RCC 7860 (cell line): ENCODE measurements around the gene CDH5.

Source experiments
- DNase-seq: peaks from one replicate; pipeline ENCODE4 v3.0.0-alpha.2; 2015; ENCODE audit warnings: low spot score
- FAIRE-seq: peaks from 2 replicates; lab custom pipeline; 2012; peaks lifted over from hg19 to GRCh38; lab: Jason Lieb, UNC

Gene CDH5

DNA sequence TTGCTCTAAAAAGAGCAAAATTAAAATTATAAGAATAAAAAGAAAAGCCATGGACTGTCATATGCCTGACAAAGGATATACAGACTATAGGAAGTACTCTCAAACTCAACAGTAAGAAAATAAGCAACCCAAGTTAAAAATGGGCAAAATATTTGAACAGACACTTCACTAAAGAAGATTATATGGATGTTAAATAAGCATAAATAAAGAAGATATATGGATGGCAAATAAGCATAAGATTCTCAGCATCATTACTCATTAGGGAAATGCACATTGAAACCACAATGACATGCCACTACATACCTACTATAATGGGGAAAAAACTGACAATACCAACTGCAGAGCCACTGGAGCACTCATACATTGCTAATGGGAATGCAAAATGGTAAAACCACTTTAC, 45.7 kb downstream of the CDH5 start:
- FAIRE-seq, result no peak
- no peak for DNase-seq

DNA sequence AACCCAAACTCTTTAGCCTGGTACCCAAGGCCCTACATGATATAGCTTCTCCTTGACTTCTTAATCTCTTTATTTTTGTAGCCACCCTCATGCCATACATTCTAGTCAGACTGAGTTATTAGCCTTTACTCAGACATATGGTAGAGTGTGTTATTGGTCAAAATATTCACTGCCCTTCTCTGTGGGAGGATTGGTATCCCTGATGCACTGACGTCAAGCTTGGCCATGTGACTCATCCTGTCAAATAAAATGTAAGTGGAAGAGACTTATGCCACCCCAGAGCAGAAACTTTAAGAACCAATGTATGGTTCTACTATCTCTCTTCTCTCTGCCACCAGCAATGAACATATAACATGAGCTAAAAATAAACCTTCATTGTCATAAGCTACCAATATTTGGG, 48.4 kb downstream of the CDH5 start:
- DNase-seq (no peak), FAIRE-seq (no peak)

- no peak for DNase-seq
- no peak for FAIRE-seq
These were observed 49.6 kb downstream of the CDH5 start for GRCh38 chr16:66416136-66416535.

DNA sequence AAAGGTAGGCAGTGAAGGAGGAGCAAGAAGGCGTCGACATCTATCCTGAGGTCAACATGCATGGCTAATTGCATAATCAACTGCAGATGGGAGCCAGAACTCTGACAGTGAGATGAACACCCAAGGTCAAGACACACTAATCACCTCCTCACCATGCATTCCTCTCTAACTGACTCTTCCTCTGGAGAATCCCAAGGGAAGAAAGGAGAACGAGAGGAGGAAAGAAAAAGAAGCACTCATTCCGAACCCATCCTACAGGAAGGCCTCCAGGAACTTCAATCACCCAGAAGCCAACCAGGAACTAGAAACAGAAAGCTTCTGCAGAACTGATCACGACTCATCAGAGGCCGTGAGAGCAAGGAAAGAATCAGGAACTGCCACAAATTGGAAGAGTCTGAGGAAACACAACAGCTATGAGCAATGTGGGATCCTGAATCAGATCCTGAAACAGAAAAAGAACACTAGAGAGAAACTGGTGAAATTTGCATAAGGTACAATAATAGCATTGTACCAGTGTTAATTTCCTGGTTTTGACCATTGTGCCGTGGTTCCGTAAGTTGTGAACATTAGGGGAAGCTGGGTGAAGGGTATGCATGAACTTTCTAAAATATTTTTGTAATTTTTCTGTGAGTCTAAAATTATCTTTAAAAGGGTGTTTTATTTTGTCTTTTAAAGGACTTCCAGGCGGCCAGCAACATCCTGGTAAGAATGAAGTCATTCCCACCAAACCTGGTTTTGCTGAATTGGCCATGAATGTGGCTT, 50.6 kb downstream of the CDH5 start:
- DNase-seq (peak; percentile 10), FAIRE-seq (no peak)

- FAIRE-seq (no peak), DNase-seq (no peak)
These were observed 51.9 kb downstream of the CDH5 start for GRCh38 chr16:66418165-66418962.

DNA sequence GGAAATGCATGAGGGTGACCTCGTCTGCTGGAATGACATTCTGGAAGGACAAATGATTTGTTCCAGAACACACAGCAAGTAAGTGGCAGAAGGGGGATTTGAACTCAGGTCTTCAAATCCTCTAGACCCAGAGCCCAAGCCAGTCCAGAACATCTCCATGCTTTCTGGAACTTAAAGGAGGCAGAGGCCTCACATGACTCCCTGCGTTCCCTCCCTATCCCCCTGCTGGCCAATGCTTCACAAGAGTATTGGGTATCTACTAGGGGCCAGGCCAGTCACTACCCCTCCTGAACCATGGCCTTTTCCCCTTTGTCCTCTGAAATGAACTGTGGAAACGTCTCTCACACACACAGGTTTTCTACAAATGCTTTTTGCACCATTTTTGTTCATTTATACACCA, 53.0 kb downstream of the CDH5 start:
- no peak for FAIRE-seq

GRCh38 chr16:66420396-66420795, 53.9 kb downstream of the CDH5 start:
- FAIRE-seq, result no peak
- DNase-seq, result no peak

More for the DNA sequence above, 53.0 kb downstream of the CDH5 start:
- no peak for DNase-seq

GRCh38 chr16:66421891-66422290, 55.4 kb downstream of the CDH5 start:
- no peak for FAIRE-seq
- no peak for DNase-seq

DNA sequence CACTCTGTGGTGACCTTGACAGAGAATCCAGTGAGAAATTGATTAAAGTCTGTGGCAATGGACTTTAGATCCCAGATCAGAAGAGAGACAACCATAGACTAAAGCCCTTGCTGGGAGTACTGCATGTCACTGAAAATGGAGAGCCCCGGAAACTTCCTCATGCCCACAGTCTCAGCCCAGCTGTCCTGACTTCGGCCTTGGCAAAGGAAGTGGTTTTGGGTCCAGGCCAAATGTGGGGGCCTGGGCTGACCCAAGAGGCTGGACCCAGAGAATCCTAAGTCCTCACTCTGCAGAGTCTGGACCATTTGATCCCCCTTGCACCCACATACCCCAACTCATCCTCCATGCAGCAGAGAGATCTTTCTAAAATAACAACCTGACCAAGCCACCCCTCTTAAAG, 55.9 kb downstream of the CDH5 start:
- DNase-seq (no peak), FAIRE-seq (no peak)

DNA sequence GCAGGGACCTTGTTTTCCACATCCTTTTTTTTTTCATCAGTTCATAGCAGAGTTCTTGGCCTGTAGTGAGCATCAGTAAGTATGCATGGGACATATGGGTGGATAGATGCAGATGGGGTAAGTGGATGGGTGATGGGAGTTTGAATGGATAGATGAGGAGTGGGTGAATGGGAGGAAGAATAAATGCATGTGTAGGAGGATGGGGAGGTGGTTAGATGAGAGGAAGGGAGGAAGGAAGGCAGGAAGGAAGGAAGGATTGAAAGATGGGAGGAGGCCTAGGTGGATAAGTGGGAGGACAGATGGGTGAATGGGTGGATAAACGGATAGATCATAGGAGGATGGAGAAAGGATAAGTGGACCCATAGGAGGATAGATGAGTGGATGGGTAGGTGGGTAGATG, 56.7 kb downstream of the CDH5 start:
- FAIRE-seq (no peak), DNase-seq (no peak)

- DNase-seq, result no peak
- no peak for FAIRE-seq
These were observed 59.2 kb downstream of the CDH5 start for GRCh38 chr16:66425651-66426050.

- FAIRE-seq (no peak), DNase-seq (no peak)
These were observed 59.9 kb downstream of the CDH5 start for GRCh38 chr16:66426112-66427035.

DNA sequence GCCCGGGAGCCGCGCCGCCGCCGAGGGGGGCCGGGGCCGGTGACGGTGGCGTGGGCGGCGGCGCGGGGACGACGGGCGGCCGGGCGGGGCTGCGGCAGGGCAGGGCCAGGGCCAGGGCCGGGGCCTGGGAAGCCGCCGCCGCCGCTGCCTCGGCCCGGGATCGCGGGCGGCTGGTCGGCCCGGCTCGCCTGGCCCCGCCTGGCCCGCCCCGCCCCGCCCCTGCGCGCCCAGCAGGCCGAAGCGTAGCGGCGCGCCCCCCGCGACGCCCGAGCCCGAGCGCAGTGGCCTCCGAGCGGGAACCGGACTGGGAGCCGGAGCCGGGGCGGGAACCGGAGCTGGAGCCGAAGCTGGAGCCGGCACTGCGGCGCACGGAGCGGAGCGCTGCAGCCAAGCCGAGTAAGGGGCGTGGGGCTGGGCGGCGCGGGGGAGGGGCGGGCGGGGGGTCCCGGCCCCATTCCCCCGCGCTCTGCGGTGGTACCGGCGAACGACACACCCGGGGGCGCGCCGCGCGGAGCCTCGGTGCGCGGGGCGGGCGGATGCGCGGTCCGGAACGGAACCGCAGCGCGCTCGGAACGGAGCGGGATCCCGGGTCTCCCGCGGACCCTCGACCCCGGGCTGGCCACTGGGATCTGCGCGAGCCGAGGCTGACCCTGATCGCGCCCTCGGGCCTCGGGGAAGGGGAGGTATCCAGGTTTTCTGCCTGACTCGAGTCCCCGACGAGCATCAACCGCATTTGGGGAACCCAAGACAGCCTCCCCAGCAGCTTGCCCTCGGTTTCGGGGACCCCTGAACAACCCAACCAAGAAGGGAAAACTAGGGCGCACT, 60.8 kb downstream of the CDH5 start, which contains the start of gene BEAN1:
TSS of gene BEAN1 (plus strand) at position 260 of the 825 bp plus-strand sequence. CDS start 10,382 bp downstream, outside the sequence.
- FAIRE-seq (no peak), DNase-seq (no peak)

DNA sequence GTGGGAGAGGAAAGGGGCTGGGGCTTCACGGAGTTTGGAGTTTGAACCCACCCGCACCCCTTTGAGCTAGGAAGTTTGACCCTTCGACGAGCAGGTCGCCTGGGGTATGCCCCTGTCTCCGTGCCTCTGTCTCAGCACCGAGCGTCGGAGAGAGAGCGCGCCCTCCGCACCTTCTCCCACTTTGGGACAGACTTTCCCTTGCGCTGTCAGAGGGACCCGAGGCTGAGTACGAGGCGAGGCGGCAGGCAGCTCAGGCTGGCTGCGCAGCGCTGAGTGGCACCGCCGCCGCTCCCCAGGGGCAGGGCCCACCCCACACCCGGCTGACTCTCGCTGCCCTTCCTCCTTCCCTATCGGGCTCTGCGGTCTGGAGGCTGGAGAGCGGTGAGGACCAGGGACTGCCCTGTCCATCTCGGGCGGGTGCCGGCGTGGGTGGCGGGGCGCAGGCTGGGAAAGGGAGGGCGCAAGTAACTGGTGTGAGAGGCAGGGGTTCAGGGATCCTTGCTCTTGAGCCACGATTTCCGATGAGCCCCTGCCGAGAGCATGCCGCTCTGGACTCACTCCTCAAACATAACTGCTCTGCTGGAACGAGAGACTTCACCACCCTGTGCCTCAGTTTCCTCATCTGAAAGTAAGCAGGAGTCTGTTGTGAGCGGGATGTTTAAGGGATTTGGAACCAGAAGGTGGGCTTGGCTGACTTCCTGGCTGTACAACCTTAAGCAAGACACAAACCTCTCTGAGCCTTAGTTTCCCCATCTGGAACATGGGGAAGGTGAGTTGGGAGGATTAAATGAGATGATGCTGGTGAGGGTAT, 61.6 kb downstream of the CDH5 start:
- DNase-seq (no peak), FAIRE-seq (no peak)

DNA sequence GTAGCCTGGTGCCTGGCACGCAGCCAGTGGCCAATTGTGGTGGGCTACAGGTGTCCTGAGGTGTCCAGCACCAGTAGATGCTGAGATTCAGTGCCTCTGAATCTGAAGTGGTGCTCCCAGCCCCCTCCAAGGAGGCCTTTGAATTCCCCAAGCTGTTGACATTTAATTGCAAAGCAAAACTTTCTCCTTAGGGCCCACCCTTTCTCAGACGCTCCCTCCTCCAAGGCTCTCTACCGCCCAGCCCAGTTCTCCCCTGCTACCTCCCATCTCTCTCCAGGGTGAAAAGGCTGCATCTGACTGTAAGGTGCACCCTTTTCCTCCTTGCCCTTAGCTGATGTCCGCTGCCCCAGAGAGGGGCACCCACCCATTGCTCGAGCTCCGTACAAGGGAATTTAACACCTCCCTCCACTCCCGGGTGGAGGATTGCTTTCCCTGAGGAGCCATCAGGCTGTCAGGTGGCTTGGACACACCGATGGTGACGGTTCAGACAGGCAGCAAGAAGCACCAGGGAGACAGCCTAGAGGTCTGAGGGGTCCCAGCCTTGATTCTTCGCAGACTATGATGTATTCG, 62.3 kb downstream of the CDH5 start:
- FAIRE-seq, result no peak
- no peak for DNase-seq

DNA sequence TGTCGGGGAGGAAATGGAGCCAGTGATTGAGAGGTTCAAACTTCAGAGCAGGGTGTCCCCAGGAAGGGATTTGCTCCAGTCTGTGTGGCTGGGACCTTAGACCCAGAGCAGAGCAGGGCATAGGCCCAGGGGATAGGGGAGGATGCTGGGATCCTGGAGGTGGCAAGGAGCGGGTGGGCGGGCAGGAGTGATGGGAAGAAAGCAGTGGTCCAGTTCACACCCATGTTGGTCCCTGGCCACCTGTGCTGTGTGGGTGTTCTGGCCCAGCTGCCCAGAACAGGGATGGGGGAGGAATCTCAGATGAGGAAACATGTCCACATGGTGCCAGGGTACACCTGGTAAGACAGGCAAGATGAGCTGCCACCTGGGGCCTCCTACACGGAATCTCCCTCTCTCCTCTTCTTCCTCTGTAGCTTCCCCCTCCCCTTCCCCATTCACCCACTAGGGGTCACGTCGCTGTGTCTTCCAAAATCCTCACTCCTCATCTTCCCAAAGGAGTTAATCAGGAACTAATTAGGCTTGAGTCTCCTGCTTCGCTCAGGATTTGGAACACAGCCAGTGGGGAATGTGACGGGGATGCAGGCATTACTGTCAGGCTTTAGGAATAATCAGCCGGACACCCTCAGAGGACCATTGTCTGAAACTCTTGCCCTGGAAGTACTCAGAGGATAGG, 62.9 kb downstream of the CDH5 start:
- no peak for FAIRE-seq

GRCh38 chr16:66430214-66430613, 63.7 kb downstream of the CDH5 start:
- FAIRE-seq (no peak), DNase-seq (no peak)

More for the DNA sequence above, 62.9 kb downstream of the CDH5 start:
- no peak for DNase-seq

DNA sequence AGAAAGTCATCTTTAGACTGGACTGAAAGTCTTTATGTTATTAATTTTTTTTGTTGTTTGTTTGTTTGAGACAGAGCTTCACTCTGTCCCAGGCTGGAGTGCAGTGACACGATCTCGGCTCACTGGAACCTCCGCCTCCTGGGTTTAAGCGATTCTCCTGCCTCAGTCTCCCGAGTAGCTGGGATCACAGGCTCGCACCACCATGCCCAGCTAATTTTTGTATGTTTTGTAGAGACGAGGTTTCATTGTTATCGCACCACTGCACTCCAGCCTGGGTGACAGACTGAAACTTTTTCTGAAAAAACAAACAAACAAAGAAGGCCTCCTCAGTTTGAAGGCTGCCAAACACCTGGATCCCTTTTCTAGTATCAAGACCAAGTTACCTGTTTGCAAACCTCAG, 65.3 kb downstream of the CDH5 start:
- DNase-seq (no peak), FAIRE-seq (no peak)
